ENCODE data around the gene CDKN2B-AS1.
"Not testable (repeated sequence)": the region's sequence is repeated elsewhere in the genome, so short reads cannot be mapped to it uniquely, and the experiment has no call there.

Gene CDKN2B-AS1

GRCh38 chr9:22046243-22046885 lies 51.8 kb downstream of the CDKN2B-AS1 start:
- DNase-seq = no peak

- DNase-seq = no peak
Observed at GRCh38 chr9:22047596-22047995, 53.0 kb downstream of the CDKN2B-AS1 start.

- no peak for DNase-seq
Observed at GRCh38 chr9:22049411-22049810, 54.8 kb downstream of the CDKN2B-AS1 start.

- DNase-seq = no peak
Observed at GRCh38 chr9:22050924-22051323, 56.3 kb downstream of the CDKN2B-AS1 start.

GRCh38 chr9:22052376-22052945 lies 57.9 kb downstream of the CDKN2B-AS1 start:
- no peak for DNase-seq

- no peak for DNase-seq
Observed at GRCh38 chr9:22053178-22053577, 58.6 kb downstream of the CDKN2B-AS1 start.

GRCh38 chr9:22054076-22054475 lies 59.5 kb downstream of the CDKN2B-AS1 start:
- DNase-seq = no peak

- no peak for DNase-seq
Observed at GRCh38 chr9:22054529-22054928, 59.9 kb downstream of the CDKN2B-AS1 start.

GRCh38 chr9:22055090-22055489 lies 60.5 kb downstream of the CDKN2B-AS1 start:
- DNase-seq = no peak

GRCh38 chr9:22056402-22056801 lies 61.8 kb downstream of the CDKN2B-AS1 start:
- no peak for DNase-seq

- DNase-seq = not testable (repeated sequence)
Observed at GRCh38 chr9:22057972-22058371, 63.4 kb downstream of the CDKN2B-AS1 start.

- DNase-seq = no peak
Observed at GRCh38 chr9:22060831-22061383, 66.3 kb downstream of the CDKN2B-AS1 start.

- no peak for DNase-seq
Observed at GRCh38 chr9:22064957-22065356, 70.4 kb downstream of the CDKN2B-AS1 start.

GRCh38 chr9:22065431-22066200 lies 71.0 kb downstream of the CDKN2B-AS1 start:
- no peak for DNase-seq

- DNase-seq = no peak
Observed at GRCh38 chr9:22067196-22067595, 72.6 kb downstream of the CDKN2B-AS1 start.

GRCh38 chr9:22068369-22068768 lies 73.8 kb downstream of the CDKN2B-AS1 start:
- no peak for DNase-seq

GRCh38 chr9:22073349-22073748 lies 78.8 kb downstream of the CDKN2B-AS1 start:
- DNase-seq = no peak

GRCh38 chr9:22078081-22078480 lies 83.5 kb downstream of the CDKN2B-AS1 start:
- DNase-seq = no peak

GRCh38 chr9:22079873-22080341 lies 85.3 kb downstream of the CDKN2B-AS1 start:
- no peak for DNase-seq

GRCh38 chr9:22084336-22085035 lies 89.9 kb downstream of the CDKN2B-AS1 start:
- DNase-seq = no peak

- DNase-seq = no peak
Observed at GRCh38 chr9:22088053-22088716, 93.6 kb downstream of the CDKN2B-AS1 start.

- no peak for DNase-seq
Observed at GRCh38 chr9:22088717-22089061, 94.1 kb downstream of the CDKN2B-AS1 start.
